ENCODE measurements around the gene TEAD2.
A peak's percentile ranks its signal among the peaks of the same experiment; 100 is the strongest.
"Not testable (repeated sequence)": the region's sequence is repeated elsewhere in the genome, so short reads cannot be mapped to it uniquely, and the experiment has no call there.

TEAD2 gene

DNA sequence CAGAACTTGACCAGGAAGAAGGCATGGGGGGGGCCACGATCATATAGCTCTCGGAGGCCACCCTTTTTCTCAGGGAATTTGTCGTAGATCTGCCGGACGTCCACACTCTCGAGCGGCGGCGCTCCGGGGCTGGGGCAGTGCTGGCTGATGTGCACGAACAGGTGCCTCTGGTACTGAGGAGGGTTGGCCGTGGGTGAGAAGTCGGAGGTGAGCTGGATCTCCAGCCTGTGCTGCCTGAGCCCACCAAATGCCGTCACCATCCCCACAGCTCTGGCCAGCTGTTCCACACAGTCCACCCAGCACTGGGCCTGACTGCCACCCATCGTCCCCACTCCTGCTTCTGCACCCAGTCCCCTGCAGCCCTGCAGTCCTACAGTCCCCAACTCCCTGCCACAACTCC is 15.0 kb downstream of the TEAD2 start:
- no peak for DNase-seq

DNA sequence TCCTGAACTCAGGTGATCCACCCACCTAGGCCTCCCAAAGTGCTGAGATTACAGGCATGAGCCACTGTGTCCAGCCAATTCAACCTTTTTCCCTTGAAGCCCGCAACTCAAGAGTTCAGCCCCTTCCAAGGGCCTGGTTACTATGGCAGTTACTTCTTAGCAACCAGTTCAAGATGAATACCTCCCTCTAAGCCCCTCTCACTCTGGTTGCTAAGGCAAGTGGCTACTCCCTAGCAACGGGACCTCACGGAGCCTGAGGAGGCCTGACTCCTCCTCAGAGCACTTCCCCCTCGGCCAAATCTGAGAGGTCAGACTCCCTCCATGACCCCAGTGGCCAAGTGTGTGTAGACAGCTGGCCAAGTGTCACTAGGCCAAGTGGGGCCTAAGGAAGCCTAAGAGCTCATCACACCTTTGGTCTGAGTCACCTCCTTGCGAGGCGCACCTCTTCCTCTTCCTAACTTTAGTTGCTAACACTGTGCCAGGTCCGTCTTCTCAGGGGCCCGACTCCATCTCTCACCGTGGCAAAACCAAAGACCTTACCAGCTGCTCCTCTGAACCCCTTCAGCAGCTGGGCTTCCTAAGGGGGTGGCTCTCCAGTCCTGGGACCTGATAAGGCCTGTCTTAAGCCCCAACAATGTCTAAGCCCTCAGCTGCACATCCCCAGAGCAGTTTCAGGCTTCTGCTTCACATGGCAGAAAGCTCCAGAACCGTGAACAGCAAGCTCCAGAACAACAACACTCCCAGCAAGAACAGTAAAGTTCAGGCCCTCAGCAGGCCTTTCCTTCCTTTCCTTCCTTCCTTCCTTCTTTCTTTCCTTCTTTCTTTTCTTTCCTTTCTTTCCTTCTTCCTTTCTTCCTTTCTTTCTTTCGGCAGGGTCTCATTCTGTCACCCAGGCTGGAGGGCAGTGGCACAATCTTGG is 17.5 kb downstream of the TEAD2 start:
- no peak for DNase-seq

DNA sequence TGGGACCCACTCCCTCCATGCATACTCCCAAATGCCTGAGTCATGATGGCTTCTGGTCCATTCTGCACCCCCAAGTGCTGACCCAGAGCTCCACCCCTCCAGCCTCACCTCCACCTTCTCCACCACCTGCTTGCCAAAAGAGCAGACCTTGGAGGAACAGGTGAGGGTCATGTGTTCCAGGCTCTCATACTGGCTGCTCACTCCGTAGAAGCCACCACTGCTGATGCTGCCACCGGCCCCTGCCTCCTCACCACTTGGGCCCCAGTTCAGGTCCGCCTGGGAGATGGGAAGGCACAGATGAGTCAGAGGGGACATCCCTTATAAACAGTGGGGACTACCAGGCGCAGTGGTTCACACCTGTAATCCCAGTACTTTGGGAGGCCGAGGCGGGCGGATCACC is 19.1 kb downstream of the TEAD2 start:
- no peak for DNase-seq

DNA sequence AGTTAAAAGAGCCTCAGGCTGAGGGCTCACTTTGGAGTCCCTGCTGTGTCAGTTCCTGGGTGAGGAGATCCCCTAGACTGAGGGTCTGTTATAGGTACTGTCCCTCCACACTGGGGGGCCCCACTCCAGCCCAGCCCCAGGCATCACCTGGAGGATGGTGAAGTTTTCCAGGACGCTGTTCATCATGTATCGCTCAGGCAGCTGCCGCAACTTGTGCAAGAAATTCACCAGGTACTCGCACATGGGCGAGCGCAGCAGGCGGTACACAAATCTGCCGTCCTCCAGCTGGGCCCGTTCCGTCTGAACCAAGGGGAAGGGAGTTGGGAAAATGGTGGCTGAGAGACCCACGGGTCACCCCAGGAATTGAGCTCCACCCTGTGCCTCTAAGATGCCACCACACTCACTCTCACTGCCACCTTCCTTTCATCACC is 19.9 kb downstream of the TEAD2 start:
- no peak for DNase-seq

DNA sequence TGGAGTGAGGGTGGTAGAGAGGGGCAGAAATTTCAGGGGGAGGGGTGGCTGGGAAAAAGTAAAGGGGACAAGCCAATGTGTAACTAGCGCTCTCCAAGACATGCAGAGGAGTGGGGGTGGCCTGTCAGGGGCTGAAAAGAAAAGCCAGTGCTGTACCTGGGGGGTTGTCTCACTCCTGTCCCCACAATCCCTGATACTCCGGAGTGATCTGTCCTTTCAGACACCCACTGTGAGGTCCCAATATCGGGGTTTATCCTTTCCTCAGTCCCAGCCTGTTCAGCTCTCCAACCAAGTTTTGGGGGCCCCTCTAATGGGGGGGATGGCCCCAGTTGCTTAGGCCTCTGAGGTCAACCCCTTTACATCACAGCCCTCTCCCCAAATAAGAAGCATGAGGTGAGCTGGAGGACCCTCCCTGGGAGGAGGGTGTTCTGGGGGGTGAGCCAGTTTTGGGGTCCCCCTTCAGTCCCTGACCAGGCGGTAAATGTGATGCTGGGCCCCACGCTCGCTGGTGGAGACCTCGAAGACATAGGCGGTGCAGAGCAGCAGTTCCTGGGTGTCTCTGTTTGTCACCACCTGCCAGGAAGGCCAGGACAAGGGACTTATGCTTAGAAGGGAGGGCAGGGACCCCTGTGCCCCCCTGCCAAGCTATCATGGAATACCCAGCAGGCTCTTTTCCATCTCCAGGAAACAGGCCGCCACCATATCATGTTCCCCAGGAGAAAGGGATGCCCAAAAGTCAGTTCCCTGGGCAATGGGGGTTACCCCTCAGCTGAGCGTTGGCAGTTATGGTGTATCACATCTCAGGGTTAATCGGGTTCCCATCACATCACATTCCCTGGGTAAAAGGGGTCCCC is 21.1 kb downstream of the TEAD2 start:
- DNase-seq: no peak

DNA sequence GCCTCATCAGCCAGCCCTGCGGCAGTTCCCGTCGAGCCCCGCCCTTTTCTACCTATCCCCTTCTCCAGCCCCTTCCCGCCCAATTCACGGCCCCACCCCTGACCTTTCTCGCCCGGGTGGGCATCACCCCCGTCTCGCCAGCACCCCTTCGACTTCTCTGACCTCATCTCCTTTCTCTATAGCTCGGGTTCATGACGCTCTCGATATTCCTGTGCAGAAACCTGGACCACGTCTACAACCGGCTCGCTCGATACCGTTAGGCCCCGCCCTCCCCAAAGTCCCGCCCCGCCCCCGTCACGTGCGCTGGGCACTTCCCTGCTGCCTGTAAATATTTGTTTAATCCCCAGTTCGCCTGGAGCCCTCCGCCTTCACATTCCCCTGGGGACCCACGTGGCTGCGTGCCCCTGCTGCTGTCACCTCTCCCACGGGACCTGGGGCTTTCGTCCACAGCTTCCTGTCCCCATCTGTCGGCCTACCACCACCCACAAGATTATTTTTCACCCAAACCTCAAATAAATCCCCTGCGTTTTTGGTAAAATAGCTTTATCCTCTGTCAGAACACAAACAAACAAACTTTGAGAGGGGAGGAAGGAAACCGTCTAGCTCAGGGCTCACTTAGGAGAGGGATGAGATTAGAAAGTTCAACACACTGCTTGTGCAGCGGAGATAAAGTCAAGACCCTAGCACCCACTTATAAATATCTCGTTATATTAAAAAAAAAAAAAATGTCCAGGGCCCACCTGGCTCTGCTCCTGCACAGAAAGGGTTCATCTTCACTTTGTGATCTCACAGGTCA is 21.9 kb downstream of the TEAD2 start:
- peak; percentile 60 for DNase-seq

DNA sequence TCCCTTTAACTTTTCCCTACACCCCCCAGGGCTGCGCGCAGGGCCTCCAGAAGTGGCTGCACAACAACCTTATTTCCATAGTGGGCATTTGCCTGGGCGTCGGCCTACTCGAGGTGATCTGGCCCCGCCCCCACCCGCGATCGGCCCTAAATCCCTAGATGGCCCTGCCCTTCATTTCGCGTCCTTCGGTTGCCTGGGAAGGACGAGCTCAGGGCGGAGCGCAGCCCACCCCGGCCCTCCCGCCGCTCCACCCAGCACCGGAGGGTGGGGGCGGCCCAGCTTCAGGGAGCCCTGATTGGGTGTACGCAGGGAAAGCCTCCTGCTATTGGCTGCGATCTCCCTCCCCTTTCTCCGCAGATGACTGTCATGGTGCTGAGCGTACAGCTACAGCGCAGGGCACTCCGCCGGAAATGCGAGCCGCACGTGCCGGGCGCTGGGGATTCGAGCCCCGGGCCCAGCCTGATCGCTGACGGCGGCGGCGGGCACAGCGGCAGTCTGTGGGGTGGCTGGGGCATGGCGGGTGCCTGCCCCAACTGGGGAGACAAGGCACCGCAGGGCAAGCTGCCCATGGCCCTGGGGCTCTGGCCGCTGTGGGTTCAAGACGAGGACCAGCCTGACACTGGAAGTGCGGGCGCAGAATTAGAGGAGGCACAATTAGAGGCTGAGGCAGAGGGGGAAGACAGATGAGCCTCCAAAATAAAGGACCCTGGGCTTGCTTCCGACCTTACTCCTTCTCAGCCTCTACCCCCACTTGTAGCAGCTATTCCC is 22.7 kb downstream of the TEAD2 start:
- DNase-seq: peak; percentile 96

DNA sequence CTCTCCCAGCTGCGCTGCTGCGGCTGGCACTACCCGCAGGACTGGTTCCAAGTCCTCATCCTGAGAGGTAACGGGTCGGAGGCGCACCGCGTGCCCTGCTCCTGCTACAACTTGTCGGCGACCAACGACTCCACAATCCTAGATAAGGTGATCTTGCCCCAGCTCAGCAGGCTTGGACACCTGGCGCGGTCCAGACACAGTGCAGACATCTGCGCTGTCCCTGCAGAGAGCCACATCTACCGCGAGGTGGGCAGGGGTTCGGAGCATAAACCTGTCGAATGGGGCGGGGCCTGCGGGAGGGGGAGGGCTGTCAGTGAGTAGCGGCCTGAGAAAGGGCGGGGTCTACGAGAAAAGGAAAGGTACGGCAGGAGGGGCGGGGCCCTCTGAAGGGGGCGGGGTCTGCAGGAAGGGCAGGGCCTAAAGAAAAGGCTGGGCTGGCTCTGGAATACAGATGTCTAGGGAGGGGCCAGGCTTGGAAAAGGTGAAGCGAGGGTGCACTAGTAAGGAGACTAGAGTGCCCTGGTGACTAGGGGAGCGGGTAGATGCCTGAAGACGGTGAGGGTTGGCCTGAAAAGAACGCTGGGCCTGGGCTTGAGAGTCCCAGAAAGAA is 23.4 kb downstream of the TEAD2 start:
- peak; percentile 83 for DNase-seq

DNA sequence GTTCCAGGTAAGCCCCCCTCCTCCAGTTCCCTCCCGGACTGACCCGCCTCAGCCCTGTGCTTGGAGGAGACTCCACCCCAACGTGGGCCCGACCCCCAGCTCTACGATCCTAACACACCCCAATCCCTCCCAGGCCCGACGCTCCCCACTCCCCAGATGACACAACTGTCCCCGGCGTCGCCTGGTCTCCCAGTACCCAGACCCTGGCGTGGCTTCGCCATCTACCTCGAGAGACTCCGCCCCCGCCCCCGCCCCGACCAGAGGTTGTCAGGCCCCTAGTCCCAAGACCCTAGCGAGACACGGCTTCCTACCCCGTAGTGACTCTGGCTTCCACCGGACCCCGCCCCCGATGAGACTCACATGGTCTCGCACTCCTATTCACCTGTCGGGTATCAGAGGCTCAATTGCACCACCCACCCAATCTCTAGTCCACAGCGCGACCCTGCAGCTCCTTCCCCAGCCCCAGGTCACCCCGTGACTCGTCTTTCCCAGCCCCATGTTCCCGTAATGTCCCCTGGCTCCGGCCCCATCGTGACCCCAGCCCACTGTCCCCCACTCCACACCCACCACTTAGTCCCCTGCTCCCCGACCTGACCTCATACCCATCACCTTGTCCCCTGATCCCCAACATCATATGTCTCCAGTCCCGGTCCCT is 24.1 kb downstream of the TEAD2 start:
- DNase-seq: peak; percentile 55

DNA sequence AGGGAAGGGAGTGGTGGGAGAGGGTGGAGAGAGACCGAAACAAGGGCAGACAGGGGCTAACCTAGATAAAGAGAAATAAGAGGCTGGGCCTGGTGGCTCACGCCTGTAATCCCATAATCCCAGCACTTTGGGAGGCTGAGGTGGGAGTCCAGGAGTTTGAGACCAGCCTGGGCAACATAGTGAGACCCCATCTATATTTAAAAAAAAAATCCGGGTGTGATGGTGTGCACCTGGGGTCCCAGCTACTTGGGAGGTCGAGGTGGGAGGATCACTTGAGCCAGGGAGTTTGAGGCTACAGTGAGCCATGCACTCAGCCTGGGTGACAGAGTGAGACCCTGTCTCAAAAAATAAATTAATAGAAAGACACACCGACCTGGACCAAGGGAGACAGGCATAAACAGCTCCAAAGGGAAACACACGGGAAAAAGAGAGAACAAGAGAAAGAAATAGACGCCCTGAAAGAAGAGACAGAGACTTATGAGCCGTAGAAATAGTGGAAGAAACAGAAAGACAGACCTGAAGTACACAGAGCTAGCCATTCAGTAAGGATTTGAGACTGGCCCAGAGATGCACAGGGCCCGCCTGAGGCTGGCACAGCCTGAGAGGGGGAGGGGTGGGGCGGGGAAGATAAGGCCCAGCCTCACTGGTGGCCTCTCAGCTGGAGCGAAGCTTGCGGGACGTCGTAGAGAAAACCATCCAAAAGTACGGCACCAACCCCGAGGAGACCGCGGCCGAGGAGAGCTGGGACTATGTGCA is 24.8 kb downstream of the TEAD2 start:
- no peak for DNase-seq

DNA sequence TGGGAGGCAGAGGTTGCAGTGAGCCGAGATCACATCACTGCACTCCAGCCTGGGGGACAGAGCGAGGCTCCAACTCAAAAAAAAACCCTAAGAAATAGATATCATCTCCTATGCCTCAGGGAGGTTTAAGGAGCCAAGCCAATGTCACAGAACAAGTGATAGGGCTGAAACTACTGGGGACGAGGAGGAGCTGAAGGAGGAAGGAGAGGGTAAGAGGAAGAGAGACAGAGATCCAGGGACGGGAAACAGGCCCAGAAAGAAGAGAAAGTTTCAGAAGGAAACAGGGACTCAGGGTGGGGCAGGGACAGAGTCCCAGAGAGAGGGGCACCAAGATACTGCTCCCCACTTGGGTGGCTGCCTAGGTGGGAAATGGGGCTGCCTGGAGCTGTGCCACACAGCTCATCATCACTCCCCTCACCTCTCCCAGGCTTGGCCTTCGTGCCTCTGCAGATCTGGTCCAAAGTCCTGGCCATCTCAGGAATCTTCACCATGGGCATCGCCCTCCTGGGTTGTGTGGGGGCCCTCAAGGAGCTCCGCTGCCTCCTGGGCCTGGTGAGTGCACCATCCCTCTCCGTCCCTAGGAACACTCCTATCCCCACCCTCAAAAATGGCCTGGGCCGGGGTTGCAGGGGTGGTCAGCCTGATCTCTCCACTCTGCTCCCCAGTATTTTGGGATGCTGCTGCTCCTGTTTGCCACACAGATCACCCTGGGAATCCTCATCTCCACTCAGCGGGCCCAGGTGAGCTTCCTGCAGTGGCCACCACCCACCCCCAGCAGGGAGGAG is 25.5 kb downstream of the TEAD2 start:
- DNase-seq: no peak

DNA sequence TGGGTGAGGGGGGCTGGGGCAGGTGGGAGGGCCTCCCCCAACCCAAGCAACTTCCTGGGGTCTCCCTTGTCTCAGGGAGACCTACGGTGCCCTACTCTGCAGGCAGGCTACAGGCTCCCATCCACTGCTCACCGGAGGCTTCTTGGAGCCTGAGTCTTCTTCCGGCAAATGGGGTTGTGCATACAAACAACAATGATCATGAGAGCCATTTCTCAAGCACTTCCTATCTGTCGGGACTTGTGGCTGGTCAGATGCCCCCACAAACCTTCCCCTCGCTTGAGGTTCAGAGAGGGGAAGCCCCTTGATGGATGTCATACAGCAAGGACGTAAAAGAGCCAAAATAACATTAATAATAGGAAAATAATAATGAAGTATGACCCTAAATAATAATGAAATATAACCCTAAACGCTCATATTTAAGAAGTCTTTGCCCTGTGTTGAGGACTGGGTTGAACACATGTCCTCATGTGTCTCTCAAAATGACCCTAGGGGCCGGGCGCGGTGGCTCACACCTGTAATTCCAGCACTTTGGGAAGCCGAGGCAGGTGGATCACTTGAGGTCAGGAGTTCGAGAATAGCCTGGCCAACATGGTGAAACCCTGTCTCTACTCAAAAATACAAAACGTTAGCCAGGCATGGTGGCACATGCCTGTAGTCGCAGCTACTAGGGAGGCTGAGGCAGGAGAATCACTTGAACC is 26.3 kb downstream of the TEAD2 start:
- DNase-seq: no peak

DNA sequence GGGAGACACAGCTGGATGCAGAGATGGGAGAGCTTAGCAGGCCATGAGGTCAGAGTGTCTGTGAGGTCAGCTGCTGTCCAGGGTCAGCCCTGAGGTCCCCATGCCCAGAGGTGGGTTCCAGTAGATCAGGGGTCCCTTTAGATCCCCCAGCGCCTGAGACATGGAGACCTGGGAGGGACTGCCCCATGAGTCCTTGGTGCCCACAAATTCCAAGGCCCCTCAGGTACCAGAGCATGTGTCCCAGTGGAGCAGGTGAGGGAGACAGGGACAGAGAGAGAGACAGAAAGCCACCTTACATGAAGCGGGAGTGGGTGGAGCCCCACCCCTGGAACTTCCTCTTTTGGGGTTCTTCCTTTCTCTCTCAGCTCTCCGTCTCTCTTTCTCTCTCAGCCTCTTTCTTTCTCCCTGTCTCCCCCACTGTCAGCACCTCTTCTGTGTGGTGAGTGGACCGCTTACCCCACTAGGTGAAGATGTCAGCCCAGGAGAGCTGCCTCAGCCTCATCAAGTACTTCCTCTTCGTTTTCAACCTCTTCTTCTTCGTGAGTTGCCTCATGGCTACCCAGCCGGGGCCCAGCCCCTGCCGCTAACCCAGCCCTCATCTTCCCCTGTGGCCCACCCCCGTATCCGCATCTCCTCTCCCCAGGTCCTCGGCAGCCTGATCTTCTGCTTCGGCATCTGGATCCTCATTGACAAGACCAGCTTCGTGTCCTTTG is 27.0 kb downstream of the TEAD2 start, which contains the start of gene CD37:
Gene CD37 (plus strand): TSS at position 336 of the 713 bp plus-strand sequence. CDS start 135 bp downstream, at position 471.
- no peak for DNase-seq

DNA sequence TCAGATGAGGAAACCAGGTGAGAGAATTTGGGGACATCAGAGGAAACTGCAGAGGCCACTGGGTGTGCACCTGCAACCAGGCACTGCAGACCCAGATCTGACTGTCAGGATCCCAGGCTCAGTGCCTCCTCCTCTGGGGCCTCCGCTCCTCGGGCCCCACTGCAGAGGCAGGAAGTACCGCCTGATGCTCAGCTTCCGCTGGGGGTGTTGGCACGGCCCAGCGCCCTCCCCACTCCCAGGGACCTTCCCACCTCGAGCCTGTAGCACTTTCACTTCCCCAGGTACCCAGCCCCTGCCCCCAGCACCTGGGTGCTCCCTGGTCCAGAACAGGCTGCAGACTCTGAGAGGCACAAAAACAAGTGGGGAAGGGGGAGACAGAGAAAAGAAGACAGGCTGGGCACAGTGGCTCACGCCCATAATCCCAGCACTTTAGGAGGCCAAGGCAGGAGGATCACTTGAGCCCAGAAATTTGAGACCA is 28.4 kb downstream of the TEAD2 start:
- no peak for DNase-seq

DNA sequence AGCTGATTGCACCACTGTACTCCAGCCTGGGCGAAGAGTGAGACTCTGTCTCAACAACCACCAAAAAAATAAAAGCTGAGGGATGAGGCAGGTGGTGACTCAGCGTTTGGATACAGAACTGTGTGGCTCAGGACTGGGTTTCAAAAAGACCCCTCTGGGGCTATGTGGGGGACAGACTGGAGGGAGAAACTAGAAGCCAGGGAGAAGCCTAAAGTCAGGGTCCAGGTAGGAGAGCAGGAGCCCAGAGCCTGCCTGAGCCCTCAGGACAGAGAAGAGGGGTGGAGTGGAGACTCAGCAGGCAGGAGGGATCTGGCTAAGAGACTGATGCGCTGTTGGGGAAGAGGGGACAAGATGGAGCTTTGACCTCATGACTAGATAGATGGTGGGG is 28.8 kb downstream of the TEAD2 start:
- DNase-seq: no peak

DNA sequence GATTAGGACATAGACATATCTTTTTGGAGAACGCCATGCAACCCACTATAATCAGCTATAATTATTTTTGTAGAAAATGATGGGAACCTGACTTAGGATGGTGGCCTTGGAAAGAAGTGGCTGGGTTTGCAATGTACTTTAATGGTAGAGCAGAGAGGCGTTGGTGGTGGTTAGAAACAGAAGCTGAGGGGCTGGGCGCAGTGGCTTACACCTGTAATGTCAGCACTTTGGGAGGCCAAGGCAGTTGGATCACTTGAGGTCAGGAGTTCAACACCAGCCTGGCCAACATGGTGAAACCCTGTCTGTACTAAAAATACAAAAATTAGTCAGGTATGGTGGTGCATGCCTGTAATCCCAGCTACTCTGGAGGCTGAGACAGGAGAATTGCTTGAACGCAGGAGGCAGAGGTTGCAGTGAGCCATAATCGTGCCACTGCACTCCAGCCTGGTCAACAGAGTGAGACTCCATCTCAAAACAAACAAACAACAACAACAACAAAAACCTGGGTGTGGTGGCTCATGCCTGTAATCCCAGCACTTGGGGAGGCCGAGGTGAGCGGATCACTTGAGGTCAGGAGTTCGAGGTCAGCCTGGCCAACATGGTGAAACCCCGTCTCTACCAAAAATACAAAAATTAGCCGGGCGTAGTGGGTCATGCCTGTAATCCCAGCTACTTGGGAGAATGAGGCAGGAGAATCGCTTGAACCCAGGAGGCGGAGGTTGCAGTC is 29.4 kb downstream of the TEAD2 start:
- not testable (repeated sequence) for DNase-seq

DNA sequence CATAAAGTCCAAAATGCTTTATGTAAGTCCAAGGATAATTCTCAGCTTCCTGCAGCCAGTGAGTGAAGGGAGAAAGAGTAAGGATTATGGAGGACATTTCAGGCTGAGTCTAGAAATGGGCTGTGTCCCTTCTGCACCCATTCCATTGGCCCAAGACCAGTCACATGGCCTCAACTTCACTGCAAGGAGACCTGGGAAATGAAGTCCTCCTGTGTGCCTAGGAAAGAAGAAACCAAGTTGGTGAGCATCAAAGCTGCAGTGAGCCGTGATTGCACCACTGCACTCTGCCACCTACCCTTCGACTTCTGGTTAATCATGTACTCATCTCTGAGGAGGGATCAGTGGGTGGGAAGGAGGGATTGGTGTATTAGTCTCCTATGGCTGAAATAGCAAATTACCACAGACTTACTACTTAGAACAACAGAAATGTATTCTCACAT is 30.6 kb downstream of the TEAD2 start:
- peak; percentile 64 for DNase-seq
